ENCODE results near the gene GMDS.

GMDS gene

GRCh38 chr6:1631251-1631650 lies 614.2 kb downstream of the GMDS start:
- DNase-seq, result no peak

- DNase-seq, result no peak
Observed at GRCh38 chr6:1630771-1631217, 614.6 kb downstream of the GMDS start.

- DNase-seq, result no peak
Observed at GRCh38 chr6:1630212-1630770, 615.1 kb downstream of the GMDS start.

GRCh38 chr6:1629316-1629715 lies 616.1 kb downstream of the GMDS start:
- no peak for DNase-seq

- no peak for DNase-seq
Observed at GRCh38 chr6:1627827-1628560, 617.4 kb downstream of the GMDS start.

- no peak for DNase-seq
Observed at GRCh38 chr6:1626481-1626880, 618.9 kb downstream of the GMDS start.

- no peak for DNase-seq
Observed at GRCh38 chr6:1625794-1626435, 619.5 kb downstream of the GMDS start.

- DNase-seq, result no peak
Observed at GRCh38 chr6:1624851-1625781, 620.3 kb downstream of the GMDS start.

GRCh38 chr6:1624058-1624850 lies 621.2 kb downstream of the GMDS start:
- no peak for DNase-seq

- DNase-seq, result no peak
Observed at GRCh38 chr6:1623769-1624057, 621.7 kb downstream of the GMDS start.

- no peak for DNase-seq
Observed at GRCh38 chr6:1622851-1623768, 622.3 kb downstream of the GMDS start.

GRCh38 chr6:1622220-1622850 lies 623.1 kb downstream of the GMDS start:
- no peak for DNase-seq

- DNase-seq, result no peak
Observed at GRCh38 chr6:1621070-1621701, 624.2 kb downstream of the GMDS start.

GRCh38 chr6:1620504-1621069 lies 624.8 kb downstream of the GMDS start:
- no peak for DNase-seq

GRCh38 chr6:1619673-1620503 lies 625.5 kb downstream of the GMDS start:
- DNase-seq, result no peak

- DNase-seq, result no peak
Observed at GRCh38 chr6:1619098-1619672, 626.2 kb downstream of the GMDS start.

Data from amygdala (tissue), 56 donors.